RWPE2 (cell line): Measurements from ENCODE around the gene AGO3.
A peak's percentile ranks its signal among the peaks of the same experiment; 100 is the strongest.

Source experiments
- ATAC-seq: fragments of 200-7000 bp; cut with Tn5 transposase; 3 replicates; pipeline ENCODE4 v1.9.1; 2021; ENCODE audit warnings: low read depth
- DNase-seq: peaks from one replicate; pipeline ENCODE4 v3.0.0-alpha.2; 2020; ENCODE audit warnings: low spot score
- H3K27ac ChIP-seq: fragments of 450-650 bp; 2 replicates; pipeline ENCODE4 v1.5.1; 2017; ENCODE audit warnings: mild to moderate bottlenecking; ENCODE audit not compliant: poor library complexity, severe bottlenecking
- H3K27me3 ChIP-seq: fragments of 250-450 bp; sonication (Bioruptor Pico); 2 replicates; pipeline ENCODE4 v1.5.1; 2021; ENCODE audit warnings: mild to moderate bottlenecking, moderate library complexity; ENCODE audit not compliant: insufficient read depth, poor library complexity, severe bottlenecking
- H3K36me3 ChIP-seq: fragments of 250-450 bp; sonication (Bioruptor Pico); 2 replicates; pipeline ENCODE4 v1.5.1; 2020; ENCODE audit warnings: low read depth, mild to moderate bottlenecking, moderate library complexity
- H3K4me1 ChIP-seq: fragments of 250-450 bp; sonication (Bioruptor Pico); 2 replicates; pipeline ENCODE4 v1.5.1; 2021; ENCODE audit warnings: mild to moderate bottlenecking, moderate library complexity; ENCODE audit not compliant: insufficient read depth, poor library complexity, severe bottlenecking
- H3K4me3 ChIP-seq: fragments of 250-450 bp; sonication (Bioruptor Pico); 2 replicates; pipeline ENCODE4 v1.5.1; 2021; ENCODE audit warnings: mild to moderate bottlenecking, moderate library complexity; ENCODE audit not compliant: severe bottlenecking
- H3K9me3 ChIP-seq: fragments of 250-450 bp; sonication (Bioruptor Pico); 2 replicates; pipeline ENCODE4 v1.5.1; 2021; ENCODE audit warnings: mild to moderate bottlenecking, moderate library complexity; ENCODE audit not compliant: severe bottlenecking
- CTCF ChIP-seq: fragments of 450-650 bp; IDR thresholded peaks from one replicate; pipeline ENCODE4 v1.5.1; 2017; ENCODE audit warnings: mild to moderate bottlenecking, moderate library complexity; ENCODE audit not compliant: poor library complexity, severe bottlenecking

Gene AGO3

GRCh38 chr1:35930593-35931445 lies at the start of gene AGO3:
AGO3 (plus strand) TSS chr1:35931105; CDS start chr1:35931427, 322 bp downstream.
- Histone ChIP-seq H3K4me1 (peaks cover 13% of the 10 kb centered on the region), H3K4me3 (peak within 1 kb of the TSS; percentile 90), H3K36me3 (no peaks in the 10 kb centered on the region), H3K27me3 (no peaks in the 10 kb centered on the region), H3K9me3 (no peaks in the 10 kb centered on the region), H3K27ac (peak within 1 kb of the TSS; percentile 81)
- no peak for TF ChIP-seq CTCF
- ATAC-seq (peak; percentile 84), DNase-seq (peak; percentile 87)

- Histone ChIP-seq H3K27me3 (no peaks in the 10 kb centered on the region), H3K27ac (no peak overlapping the region), H3K4me3 (no peak overlapping the region), H3K36me3 (no peaks in the 10 kb centered on the region), H3K9me3 (no peaks in the 10 kb centered on the region), H3K4me1 (no peaks in the 10 kb centered on the region)
- TF ChIP-seq CTCF: no peak
- no peak for DNase-seq
- ATAC-seq: no peak
Observed at GRCh38 chr1:35881850-35882273, 49.0 kb upstream of the AGO3 start.

- no peaks in the 10 kb centered on the region for H3K27me3 ChIP-seq
- DNase-seq (no peak), ATAC-seq (no peak)
- no peak overlapping the region for H3K27ac ChIP-seq
- H3K9me3 ChIP-seq: no peaks in the 10 kb centered on the region
- TF ChIP-seq CTCF: no peak
- H3K4me1 ChIP-seq: no peaks in the 10 kb centered on the region
- peak overlapping the region; percentile 89 for H3K4me3 ChIP-seq
- H3K36me3 ChIP-seq: no peaks in the 10 kb centered on the region
Observed at GRCh38 chr1:35882586-35882944, 48.3 kb upstream of the AGO3 start.

- peak; percentile 96 for TF ChIP-seq CTCF
- H3K36me3 ChIP-seq: no peaks in the 10 kb centered on the region
- H3K4me1 ChIP-seq: no peaks in the 10 kb centered on the region
- H3K27ac ChIP-seq: peak within 1 kb of the TSS; percentile 4
- peak within 1 kb of the TSS; percentile 89 for H3K4me3 ChIP-seq
- DNase-seq (peak; percentile 93), ATAC-seq (peak; percentile 89)
- no peaks in the 10 kb centered on the region for H3K9me3 ChIP-seq
- no peaks in the 10 kb centered on the region for H3K27me3 ChIP-seq
Observed at GRCh38 chr1:35882945-35883634, 47.8 kb upstream of the AGO3 start, which contains the start of gene AGO1. AGO1 (plus strand) TSS chr1:35883209; CDS start chr1:35883422, 213 bp downstream.
